GM23338 (cell line): Measurements from ENCODE around the gene EHD3. TPM values are rescaled to one million over a fixed set of nuclear protein-coding genes. Genes with fewer than 3 reads are reported as not detected.

ENCODE experiments used
- ATAC-seq: fragments of 200-7000 bp; cut with Tn5 transposase; 3 replicates; pipeline ENCODE4 v1.9.1; 2020
- DNase-seq: peaks from one replicate; pipeline ENCODE4 v3.0.0-alpha.2; 2015; ENCODE audit warnings: low spot score
- H2AFZ ChIP-seq: fragments of 200-600 bp; sonication (generic); 2 replicates; pipeline ENCODE4 v1.8.0; 2016; ENCODE audit warnings: antibody characterized with exemption, mild to moderate bottlenecking, moderate library complexity
- H3F3A ChIP-seq: fragments of 200-600 bp; sonication (generic); replicated peaks from 2 replicates; pipeline ENCODE4 v1.8.0; 2017; ENCODE audit warnings: antibody characterized with exemption, mixed run types, low read depth
- H3K27ac ChIP-seq: fragments of 200-600 bp; sonication (generic); 2 replicates; pipeline ENCODE4 v1.6.1; 2016; ENCODE audit warnings: low read depth
- H3K27me3 ChIP-seq: fragments of 200-600 bp; sonication (generic); 2 replicates; pipeline ENCODE4 v1.8.0; 2016; ENCODE audit warnings: mild to moderate bottlenecking, mixed run types, moderate library complexity; ENCODE audit not compliant: insufficient read depth
- H3K36me3 ChIP-seq: fragments of 200-600 bp; sonication (generic); 2 replicates; pipeline ENCODE4 v1.8.0; 2016; ENCODE audit warnings: mild to moderate bottlenecking; ENCODE audit not compliant: insufficient read depth
- H3K4me1 ChIP-seq: fragments of 200-600 bp; sonication (generic); 2 replicates; pipeline ENCODE4 v1.8.0; 2016; ENCODE audit warnings: mild to moderate bottlenecking, moderate library complexity; ENCODE audit not compliant: insufficient read depth
- H3K4me2 ChIP-seq: fragments of 200-600 bp; sonication (generic); 2 replicates; pipeline ENCODE4 v1.7.1; 2017; ENCODE audit warnings: mixed run types
- H3K4me3 ChIP-seq: fragments of 200-600 bp; sonication (generic); 2 replicates; pipeline ENCODE4 v1.6.1; 2016; ENCODE audit warnings: mixed run types
- H3K79me2 ChIP-seq: fragments of 200-600 bp; sonication (generic); replicated peaks from 2 replicates; pipeline ENCODE4 v1.8.0; 2017; ENCODE audit warnings: mild to moderate bottlenecking; ENCODE audit not compliant: insufficient read depth
- H3K9me2 ChIP-seq: fragments of 200-600 bp; sonication (generic); 2 replicates; pipeline ENCODE4 v1.8.0; 2017; ENCODE audit not compliant: insufficient read depth
- H4K20me1 ChIP-seq: fragments of 200-600 bp; sonication (generic); replicated peaks from 2 replicates; pipeline ENCODE4 v1.8.0; 2017; ENCODE audit warnings: mild to moderate bottlenecking; ENCODE audit not compliant: insufficient read depth
- H3K27ac Mint-ChIP-seq: 2 replicates; pipeline ENCODE4 v1.8.0; 2020; ENCODE audit warnings: inconsistent platforms, mild to moderate bottlenecking, moderate library complexity, mixed read lengths
- H3K27me3 Mint-ChIP-seq: 3 replicates; pipeline ENCODE4 v1.8.0; 2022; ENCODE audit warnings: low read depth, mild to moderate bottlenecking, moderate library complexity, mixed read lengths, inconsistent platforms; ENCODE audit not compliant: insufficient read depth, poor library complexity
- H3K36me3 Mint-ChIP-seq: 3 replicates; pipeline ENCODE4 v1.8.0; 2021; ENCODE audit warnings: low read depth, mild to moderate bottlenecking, inconsistent platforms, moderate library complexity, mixed read lengths
- H3K4me1 Mint-ChIP-seq: 3 replicates; pipeline ENCODE4 v1.8.0; 2020; ENCODE audit warnings: mild to moderate bottlenecking, inconsistent platforms, mixed read lengths
- H3K4me3 Mint-ChIP-seq: 3 replicates; pipeline ENCODE4 v1.8.0; 2021; ENCODE audit warnings: moderate library complexity, mild to moderate bottlenecking, inconsistent platforms, mixed read lengths
- H3K9me3 Mint-ChIP-seq: 3 replicates; pipeline ENCODE4 v1.8.0; 2020; ENCODE audit warnings: moderate library complexity, mild to moderate bottlenecking, inconsistent platforms, mixed read lengths
- CREB1 ChIP-seq: fragments of 250-450 bp; sonication (Bioruptor Pico); IDR thresholded peaks from 2 replicates; pipeline ENCODE4 v1.5.0; 2020; ENCODE audit warnings: low read depth, mild to moderate bottlenecking, moderate library complexity
- CTCF ChIP-seq, 2 experiments: fragments of 200-600 bp in 1 of 2; sonication (generic) in 1 of 2; conservative IDR thresholded peaks; 2 replicates each; pipeline versions ENCODE4 v1.5.1 to v1.6.1; 2016 to 2017; ENCODE audit warnings: antibody characterized with exemption in 2 of 2, low read depth in 2 of 2, mild to moderate bottlenecking in 2 of 2, moderate library complexity in 1 of 2
- ETS1 ChIP-seq: IDR thresholded peaks from 2 replicates; pipeline ENCODE4 v1.6.1; 2016; ENCODE audit warnings: antibody characterized with exemption
- EZH2 ChIP-seq: fragments of 200-600 bp; sonication (generic); IDR thresholded peaks from one replicate; pipeline ENCODE4 v1.8.0; 2017; ENCODE audit warnings: antibody characterized with exemption, mild to moderate bottlenecking, low read depth; ENCODE audit not compliant: unreplicated experiment
- EZH2phosphoT487 ChIP-seq: fragments of 200-600 bp; sonication (generic); IDR thresholded peaks from one replicate; pipeline ENCODE4 v1.8.1; 2018; ENCODE audit warnings: antibody characterized with exemption; ENCODE audit not compliant: unreplicated experiment
- JUNB ChIP-seq: IDR thresholded peaks from one replicate; pipeline ENCODE4 v1.6.1; 2016; ENCODE audit warnings: antibody characterized with exemption; ENCODE audit not compliant: unreplicated experiment
- NANOG ChIP-seq: IDR thresholded peaks from 2 replicates; pipeline ENCODE4 v1.6.1; 2016; ENCODE audit warnings: antibody characterized with exemption, borderline replicate concordance
- POLR2AphosphoS5 ChIP-seq: IDR thresholded peaks from 2 replicates; pipeline ENCODE4 v1.6.1; 2016; ENCODE audit warnings: antibody characterized with exemption, low read depth
- REST ChIP-seq: IDR thresholded peaks from one replicate; pipeline ENCODE4 v1.6.1; 2018; ENCODE audit warnings: antibody characterized with exemption; ENCODE audit not compliant: unreplicated experiment
- STAT1 ChIP-seq: IDR thresholded peaks from one replicate; pipeline ENCODE4 v1.6.1; 2016; ENCODE audit warnings: antibody characterized with exemption; ENCODE audit not compliant: unreplicated experiment
- ZNF114 ChIP-seq: fragments of 250-450 bp; sonication (Bioruptor Pico); IDR thresholded peaks from 2 replicates; pipeline ENCODE4 v1.5.0; 2020; ENCODE audit warnings: mild to moderate bottlenecking, moderate library complexity
- ZNF331 ChIP-seq: fragments of 250-450 bp; sonication (Bioruptor Pico); IDR thresholded peaks from 2 replicates; pipeline ENCODE4 v1.5.0; 2020; ENCODE audit warnings: low read depth, mild to moderate bottlenecking, moderate library complexity
- long read RNA-seq: library from polyadenylated mRNA; unstranded; transcript quantifications from one replicate; pipeline ENCODE4 v2.0.0, GENCODE V29; 2020; ENCODE audit not compliant: unreplicated experiment
- polyA plus RNA-seq: library from polyadenylated mRNA; unstranded; fragments of >200 nt; fragmentation: Nextera tagmentation; extraction: Ambion mirVana; gene quantifications from 2 replicates; pipeline ENCODE4 v1.2.1, GENCODE V29; 2016
- total RNA-seq: library from RNA; depleted of rRNA; stranded (reverse); fragments of >200 nt; shearing (Covaris generic); gene quantifications from 2 replicates; pipeline ENCODE4 v1.2.3, GENCODE V29; 2014; rRNA removed

The EHD3 gene
- total RNA-seq: 11.9 and 12.6 TPM in 2 replicates
- 2.8 and 3.3 TPM in 2 replicates for polyA plus RNA-seq
- long read RNA-seq, full-length matches to known transcripts: 2 of 3 reads
- long read RNA-seq, partial matches to known transcripts: 0 of 3 reads
- long read RNA-seq, other reads (novel, unspliced or antisense): 1 of 3 reads

- peak within 1 kb of the TSS; percentile 94 for H2AFZ ChIP-seq
- peaks cover 16% of the 10 kb centered on the region for H3K4me1 ChIP-seq
- H3K36me3 Mint-ChIP-seq: no peaks in the 10 kb centered on the region
- peaks cover 10% of the 10 kb centered on the region for H3K27me3 ChIP-seq
- H3K4me1 Mint-ChIP-seq: peaks cover 22% of the 10 kb centered on the region
- peak within 1 kb of the TSS; percentile 75 for H3K4me3 Mint-ChIP-seq
- H3K9me3 Mint-ChIP-seq: no peaks in the 10 kb centered on the region
- peaks cover 10% of the 10 kb centered on the region for H3K27me3 Mint-ChIP-seq
- H3K79me2 ChIP-seq: peaks cover 5% of the 10 kb centered on the region; the same call in 1 of the 2 replicates
- no peaks in the 10 kb centered on the region for H3K9me2 ChIP-seq
- H3F3A ChIP-seq: no peaks in the 10 kb centered on the region
- H3K36me3 ChIP-seq: no peaks in the 10 kb centered on the region; the same call in 1 of the 2 replicates
- peak; percentile 99 for ATAC-seq
- H3K4me3 ChIP-seq: peak within 1 kb of the TSS; percentile 77
- no peaks in the 10 kb centered on the region; the same call in 1 of the 2 replicates for H4K20me1 ChIP-seq
- DNase-seq: peak; percentile 98
- peak within 1 kb of the TSS; percentile 93 for H3K4me2 ChIP-seq
- no peak within 1 kb of the TSS for H3K27ac ChIP-seq
- H3K27ac Mint-ChIP-seq: no peak within 1 kb of the TSS
- no peak for TF ChIP-seq NANOG
- TF ChIP-seq CTCF (conservative IDR thresholded peaks at IDR 0.05; ENCODE audit: low read depth in 2 of 2): peak; percentile 68 to 87
- peak; percentile 90 for TF ChIP-seq ETS1
- peak; percentile 15 for TF ChIP-seq REST
- TF ChIP-seq JUNB: no peak
- TF ChIP-seq EZH2: no peak
- TF ChIP-seq POLR2AphosphoS5: peak; percentile 96
- TF ChIP-seq ZNF114 (CRISPR knock-in tag): no peak
- no peak for TF ChIP-seq ZNF331 (CRISPR knock-in tag)
- peak; percentile 70 for TF ChIP-seq CREB1 (CRISPR knock-in tag)
- TF ChIP-seq EZH2phosphoT487: no peak
- TF ChIP-seq STAT1: no peak
These were observed at the start of gene EHD3 for GRCh38 chr2:31233741-31234682. Gene EHD3 (plus strand): TSS chr2:31234152. CDS start chr2:31234622, 470 bp downstream.
